GM12872 (cell line): ENCODE data around the gene HIRA.

Experiments
- CTCF ChIP-seq: IDR thresholded peaks from 3 replicates; pipeline ENCODE4 v1.5.1; 2011; ENCODE audit warnings: low read depth, mild to moderate bottlenecking, low read length, moderate library complexity; ENCODE audit not compliant: insufficient read depth

HIRA gene

GRCh38 chr22:19398206-19398605 lies 33.3 kb downstream of the HIRA start:
- no peak for TF ChIP-seq CTCF

GRCh38 chr22:19397734-19398104 lies 33.8 kb downstream of the HIRA start:
- TF ChIP-seq CTCF, result no peak

GRCh38 chr22:19396934-19397733 lies 34.4 kb downstream of the HIRA start:
- no peak for TF ChIP-seq CTCF

GRCh38 chr22:19396561-19396933 lies 35.0 kb downstream of the HIRA start:
- no peak for TF ChIP-seq CTCF

GRCh38 chr22:19395276-19395675 lies 36.3 kb downstream of the HIRA start:
- TF ChIP-seq CTCF, result no peak

GRCh38 chr22:19394274-19395050 lies 37.1 kb downstream of the HIRA start:
- TF ChIP-seq CTCF, result no peak

- TF ChIP-seq CTCF, result no peak
Observed at GRCh38 chr22:19393704-19394103, 37.8 kb downstream of the HIRA start.
